Inflammatory macrophage treated with lipopolysaccharide for 4 hours (primary cell): ENCODE data around the gene MYO18A.

ENCODE experiments used
- DNase-seq: peaks from one replicate; pipeline ENCODE4 v3.0.0-alpha.2; 2020

Gene MYO18A

DNA sequence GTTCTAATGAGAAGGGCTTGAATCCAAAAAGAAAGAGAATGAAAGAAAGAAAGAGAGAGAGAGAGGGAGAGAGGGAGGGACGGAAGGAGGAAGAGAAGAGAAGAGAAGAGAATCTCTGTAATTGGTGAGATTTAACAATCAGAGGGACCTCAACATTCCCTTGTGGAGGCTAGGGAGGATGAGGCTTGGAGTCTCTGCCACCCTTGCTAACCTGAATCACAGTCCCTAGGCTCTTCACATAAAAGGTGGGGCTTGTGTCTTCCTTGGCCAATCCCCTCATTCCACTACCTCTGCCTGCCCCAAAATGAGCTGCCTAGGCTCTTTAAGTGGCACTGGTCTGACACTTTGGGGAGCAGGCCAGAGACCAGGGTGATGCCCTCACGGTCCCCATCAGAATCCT, 107.2 kb downstream of the MYO18A start:
- DNase-seq, result no peak

DNA sequence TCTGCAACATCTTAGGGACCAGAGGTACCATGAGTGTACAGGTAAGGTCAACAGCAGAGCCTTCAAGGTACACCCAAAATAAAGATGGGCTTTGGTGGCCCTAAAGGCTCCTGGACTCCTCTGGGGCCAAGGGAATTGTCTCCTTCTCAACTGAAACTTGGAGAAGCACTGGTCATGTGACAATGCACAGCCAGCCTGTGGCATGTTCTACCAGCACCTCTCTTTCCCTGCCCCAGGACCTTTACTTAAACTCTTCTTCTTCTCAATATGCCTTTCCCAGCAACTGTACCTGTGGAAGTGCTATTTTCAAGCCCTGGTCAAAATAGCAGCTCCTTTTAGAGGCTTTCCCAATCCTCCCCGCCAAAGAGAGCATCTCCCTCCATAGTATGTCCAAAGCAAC, 108.9 kb downstream of the MYO18A start:
- DNase-seq, result no peak

DNA sequence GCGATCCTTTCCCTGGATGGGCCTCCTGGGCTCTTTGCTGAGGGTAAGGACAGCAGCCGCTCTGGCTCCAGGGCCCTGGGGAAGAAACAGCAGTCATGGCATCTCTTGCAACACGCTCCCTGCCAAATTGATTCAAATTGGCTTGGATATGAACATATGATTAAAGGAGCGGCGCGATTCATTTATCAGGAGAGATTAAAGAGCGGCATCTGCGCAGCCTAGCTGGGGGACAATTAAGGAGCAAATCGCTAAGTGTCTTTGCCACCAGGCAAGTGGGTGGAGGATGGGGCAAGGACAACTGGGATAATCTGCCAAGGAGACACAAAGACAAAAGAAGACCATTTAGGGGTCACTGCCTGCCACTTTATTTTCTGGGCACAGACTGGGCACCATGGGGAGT, 109.4 kb downstream of the MYO18A start:
- DNase-seq, result no peak

DNA sequence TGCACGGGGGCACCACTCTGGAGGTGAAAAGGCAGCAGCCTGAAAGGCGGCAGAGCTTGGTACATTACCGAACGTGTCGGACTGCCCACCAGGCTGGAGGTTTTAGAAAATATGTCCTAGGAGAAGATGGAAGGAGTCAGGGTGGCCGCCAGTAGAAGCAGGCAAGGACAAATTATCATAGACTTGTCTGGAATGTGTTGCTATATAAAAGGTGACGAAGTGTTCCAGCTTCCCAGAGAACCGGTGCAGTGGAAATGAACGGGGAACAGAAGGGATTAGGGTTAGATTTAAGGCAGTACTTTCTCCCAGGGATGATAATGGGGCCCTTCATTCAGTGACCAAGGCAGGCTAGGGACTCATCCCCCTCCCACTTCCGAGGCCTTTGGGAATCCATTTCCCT, 109.9 kb downstream of the MYO18A start:
- no peak for DNase-seq

DNA sequence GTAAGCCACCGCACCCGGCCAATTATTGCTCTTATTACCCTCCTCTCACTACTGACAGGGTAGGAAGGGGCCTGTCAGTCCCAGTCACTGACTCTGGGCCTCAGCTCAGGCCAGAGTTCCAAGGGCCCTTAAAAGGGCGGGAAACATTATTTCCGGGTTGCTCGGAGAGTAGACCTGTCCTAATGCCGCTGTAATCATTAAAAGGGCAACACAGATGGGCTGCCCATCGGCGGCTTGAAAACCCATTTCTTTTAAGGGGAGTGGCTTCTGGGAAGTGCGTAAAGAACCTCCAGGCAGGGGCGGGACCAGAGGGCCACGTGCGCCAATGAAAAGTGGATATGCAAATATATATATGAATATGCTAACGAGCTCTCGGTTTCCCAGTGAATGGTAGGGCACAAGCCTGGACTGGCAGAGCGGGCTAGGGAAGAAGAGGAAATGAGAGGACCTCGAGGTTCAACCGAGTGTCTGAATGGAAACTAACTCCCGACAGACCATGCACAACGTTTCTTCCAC, 110.6 kb downstream of the MYO18A start:
- DNase-seq, result no peak

DNA sequence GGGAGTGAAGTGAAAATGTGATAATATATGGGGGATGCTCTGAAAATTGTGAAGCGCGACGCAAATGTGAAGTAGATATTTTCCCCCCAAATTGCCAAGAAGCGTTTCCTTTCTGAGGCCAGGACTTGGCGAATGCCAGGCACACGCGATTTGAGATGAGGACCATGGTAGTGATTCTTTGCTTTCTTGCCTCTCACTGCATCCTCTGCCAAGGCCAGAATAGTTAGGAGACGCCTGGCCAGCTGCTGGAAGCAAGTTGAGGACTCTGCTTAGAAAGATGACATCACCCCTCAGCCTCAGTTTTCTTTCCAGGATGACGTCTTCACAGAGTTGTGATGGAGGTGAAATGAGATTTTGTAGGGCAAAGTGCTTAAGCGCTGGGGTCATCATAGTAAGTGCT, 111.4 kb downstream of the MYO18A start:
- no peak for DNase-seq

DNA sequence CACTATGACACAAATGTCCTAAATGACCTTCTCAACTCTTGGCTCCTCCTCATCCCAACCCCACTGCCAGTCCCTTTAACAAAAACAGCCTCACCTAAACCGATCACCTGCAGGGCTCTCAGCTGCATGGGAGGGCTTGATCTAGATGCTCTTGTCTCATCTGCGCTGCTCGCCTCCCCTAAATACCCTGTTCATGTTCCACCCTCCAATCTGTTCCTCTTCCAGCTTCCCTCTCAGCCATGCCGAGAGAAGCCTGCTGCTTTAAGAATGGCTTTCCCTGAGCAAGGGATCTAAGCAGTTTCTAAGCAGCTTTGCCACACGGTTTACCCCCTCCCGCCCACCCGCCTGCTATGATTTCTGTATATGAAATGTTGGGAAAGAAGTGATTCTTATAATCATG, 113.6 kb downstream of the MYO18A start:
- no peak for DNase-seq

DNA sequence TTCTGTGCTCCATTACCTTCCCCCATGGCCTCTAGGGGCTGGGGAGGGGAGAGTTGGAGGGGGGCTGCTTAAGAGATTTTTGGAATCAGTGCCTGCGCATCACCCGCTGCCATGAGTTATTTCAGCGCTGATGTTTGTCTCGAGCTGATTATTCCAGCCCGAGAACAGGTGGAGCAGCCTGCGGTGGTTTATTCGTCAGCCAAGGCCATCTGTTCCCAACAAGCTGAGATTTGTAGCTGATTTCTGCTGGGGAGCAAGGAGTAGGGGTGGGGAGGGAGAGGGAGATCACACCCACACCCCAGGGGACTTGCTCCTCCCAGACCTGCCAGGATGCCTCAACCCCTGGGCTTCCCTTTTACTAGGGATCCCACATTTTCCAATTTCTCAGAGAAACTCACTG, 114.2 kb downstream of the MYO18A start:
- DNase-seq, result no peak

DNA sequence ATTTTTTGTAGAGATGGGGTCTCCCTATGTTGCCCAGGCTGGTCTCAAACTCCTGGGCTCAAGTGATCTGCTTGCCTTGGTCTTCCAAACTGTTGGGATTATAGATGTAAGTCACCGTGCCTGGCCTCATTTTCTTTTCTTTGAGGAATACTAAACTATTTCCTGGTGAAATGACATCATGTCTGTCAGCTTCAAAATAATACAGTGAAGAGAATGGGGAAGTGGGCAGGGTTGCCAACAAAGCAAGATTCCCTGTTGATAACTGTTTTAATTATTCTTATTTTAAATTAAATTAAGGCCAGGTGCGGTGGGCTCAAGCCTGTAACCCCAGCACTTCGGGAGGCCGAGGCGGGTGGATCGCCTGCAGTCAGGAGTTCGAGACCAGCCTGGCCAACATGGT, 116.2 kb downstream of the MYO18A start:
- DNase-seq, result peak; percentile 67

DNA sequence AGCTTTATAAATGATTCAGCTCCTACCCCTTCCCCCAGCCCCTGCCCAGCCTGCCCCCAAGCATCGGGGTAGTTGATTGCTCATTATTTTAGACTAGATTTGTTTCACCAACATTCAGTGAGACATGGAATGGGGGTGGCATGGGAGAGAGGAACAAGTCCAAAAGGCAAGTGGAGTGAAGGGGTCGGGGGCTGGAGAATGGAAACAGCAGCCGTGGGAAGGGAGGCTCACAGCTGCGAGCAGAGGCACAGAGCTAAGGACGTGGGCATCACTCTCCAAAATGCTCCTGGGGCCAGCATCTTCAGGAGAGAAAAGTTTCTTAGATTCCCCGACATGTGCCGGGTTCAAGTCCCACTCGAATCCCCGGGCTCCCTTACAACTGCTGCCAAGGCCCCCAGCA, 118.0 kb downstream of the MYO18A start:
- no peak for DNase-seq

DNA sequence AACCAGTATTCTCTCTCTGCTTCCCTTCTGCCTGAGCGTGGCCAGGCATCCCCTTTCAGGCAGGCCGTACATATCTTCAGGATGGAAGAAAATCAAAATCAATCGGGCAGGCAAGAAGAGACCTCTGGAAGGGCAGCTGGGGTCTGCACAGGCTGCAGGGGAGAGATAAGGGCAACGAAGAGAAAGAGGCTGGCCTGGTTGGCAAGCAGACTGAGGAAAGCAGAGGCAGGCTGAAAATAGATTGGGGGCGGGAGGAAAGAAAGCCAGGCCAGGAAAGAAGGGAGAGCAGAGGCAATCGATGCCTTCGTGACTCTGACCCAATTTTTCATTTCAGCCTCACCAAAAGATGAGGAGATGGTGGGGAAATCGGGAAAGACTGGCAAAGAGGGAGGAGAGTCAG, 119.2 kb downstream of the MYO18A start:
- DNase-seq, result no peak

DNA sequence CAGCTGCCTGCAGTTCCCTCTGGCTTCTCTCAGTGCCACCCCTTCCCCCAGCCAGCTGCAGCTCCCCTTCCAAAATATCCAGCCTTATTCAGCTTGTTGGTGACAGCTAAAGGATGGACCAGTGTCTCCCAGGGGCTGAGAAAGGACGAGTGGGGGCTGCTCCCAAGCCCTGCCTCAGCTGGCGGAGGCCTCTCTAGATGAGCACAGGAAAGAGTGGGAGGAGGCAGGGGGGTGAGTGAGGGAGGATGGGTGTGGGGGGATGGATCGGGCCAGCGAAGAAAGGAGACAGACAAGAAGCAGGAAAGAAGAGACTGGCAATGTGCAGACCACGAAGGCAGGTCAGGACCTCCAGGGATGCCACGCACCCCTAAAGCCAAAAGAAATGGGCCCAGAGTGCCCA, 119.7 kb downstream of the MYO18A start:
- no peak for DNase-seq

DNA sequence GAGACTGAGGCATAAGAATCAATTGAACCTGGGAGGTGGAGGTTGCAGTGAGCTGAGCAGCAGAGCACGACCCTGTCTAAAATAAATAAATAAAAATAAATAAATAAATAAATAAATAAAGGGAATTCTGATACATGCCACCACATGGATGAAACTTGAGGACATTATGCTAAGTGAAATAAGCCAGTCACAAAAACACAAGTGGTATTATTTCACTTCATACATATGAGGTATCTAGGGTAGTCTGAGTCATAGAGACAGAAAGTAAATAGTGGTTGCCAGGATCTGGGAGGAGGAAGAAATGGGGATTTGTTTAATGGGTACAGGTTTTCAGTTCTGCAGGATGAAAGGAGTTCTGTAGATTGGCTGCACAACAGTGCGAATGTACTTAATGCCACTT, 120.9 kb downstream of the MYO18A start:
- DNase-seq, result peak; percentile 35

DNA sequence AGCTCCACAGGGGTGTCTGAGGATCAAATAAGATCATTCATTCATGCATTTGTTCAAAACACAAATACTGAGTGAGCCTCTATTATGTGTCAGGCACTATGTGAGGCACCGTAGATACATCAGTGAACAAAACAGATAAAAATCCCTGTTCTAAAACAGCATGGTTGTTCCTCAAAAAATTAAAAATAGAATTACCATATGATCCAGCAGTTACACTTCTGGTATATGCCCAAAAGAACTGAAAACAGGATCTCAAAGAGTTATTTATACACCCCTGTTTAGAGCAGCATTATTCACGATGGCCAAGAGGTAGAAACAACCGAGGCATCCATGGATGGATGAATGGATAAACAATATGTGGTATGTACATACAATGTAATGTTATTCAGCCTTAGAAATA, 121.8 kb downstream of the MYO18A start:
- peak; percentile 27 for DNase-seq

DNA sequence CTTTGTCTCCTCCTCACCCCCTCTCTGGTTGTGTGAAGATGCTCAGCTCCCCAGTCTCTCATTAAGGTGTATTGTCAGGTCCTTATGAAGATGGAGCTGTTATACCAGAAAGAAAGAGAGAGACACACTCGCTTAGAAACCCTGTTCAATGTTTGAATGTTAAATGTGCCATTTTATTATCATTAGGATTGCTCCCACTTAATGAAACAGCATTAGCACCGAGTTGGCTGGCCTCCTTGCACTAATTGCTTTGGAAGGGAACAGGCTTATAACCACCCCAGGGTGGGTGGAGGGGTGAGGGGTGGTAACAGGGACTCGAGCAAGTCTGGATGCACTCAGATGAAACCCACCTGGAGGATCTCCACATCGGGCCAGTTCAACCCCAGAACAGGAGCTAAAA, 122.8 kb downstream of the MYO18A start:
- no peak for DNase-seq

DNA sequence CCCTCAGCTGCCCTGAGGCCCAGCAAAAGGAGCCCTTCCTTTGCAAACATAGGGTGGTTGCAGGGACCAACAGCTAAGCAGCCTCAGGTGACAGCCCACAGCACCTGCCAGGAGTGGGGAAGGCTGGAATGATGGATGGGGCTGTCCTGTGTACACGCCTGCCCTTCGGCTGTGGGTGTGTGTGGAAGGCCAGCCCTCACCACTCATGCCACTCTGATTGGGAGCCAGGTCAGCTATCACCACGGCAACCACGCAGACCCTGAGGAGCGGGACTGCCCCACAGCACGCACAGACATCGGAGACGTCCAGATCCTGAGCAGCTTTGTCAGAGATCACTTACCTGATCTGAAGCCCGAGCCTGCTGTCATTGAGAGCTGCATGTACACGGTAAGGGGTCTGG, 125.4 kb downstream of the MYO18A start:
- no peak for DNase-seq

DNA sequence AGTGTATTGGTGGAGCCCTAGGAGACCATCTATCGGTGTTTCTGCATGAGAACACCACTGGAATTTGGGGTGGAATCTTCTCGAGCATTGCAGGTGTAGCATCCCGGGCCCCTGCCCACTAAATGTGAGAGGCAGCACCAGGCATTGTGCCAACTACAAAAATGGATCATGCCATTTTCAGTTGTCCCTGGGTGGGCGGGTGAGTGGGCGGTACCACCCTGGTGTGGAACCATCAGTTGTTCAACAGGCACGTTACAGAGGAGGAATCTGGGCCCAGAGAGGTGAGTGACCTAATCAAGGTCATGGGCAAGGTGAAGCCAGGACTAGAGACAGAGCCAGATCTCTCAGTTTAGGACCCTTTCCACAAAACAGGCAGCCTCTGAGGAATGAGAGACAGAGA, 128.5 kb downstream of the MYO18A start:
- DNase-seq, result no peak

DNA sequence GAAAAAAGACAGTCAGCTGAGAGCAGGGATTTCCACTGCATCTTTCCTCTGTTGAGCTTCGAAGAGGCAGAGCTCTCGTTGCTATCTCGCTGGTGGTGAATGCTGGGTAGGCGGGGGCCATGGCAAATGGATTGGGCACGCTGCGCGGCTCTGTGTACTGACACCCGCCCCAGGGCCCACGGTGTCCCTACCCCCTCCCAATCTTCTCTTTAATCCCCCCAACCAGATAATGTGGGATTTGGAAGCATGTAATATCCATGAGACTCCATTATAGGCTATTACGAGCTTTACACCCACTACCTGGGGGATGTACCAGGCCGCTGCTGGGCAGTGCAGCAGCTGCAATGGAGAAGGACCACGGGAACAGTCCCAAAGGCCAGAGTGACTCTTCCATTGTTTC, 129.0 kb downstream of the MYO18A start:
- DNase-seq, result no peak

DNA sequence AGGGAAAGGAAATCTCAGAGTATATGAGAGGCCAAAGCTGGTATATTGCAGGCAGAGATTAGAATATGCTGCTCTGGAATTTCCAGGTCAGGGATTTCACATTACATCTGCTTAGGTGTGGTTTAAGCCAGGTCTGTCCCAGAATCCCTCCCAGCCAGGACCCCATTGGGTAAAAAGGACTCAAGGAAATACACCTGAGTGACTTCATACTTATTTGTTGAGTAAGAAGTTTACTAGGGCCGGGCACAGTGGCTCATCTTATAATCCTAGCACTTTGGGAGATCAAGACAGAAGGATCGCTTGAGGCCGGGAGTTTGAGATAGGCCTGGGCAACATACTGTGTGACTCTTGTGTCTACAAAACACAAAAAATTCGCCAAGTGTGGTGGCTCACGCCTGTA, 130.0 kb downstream of the MYO18A start:
- DNase-seq, result no peak

DNA sequence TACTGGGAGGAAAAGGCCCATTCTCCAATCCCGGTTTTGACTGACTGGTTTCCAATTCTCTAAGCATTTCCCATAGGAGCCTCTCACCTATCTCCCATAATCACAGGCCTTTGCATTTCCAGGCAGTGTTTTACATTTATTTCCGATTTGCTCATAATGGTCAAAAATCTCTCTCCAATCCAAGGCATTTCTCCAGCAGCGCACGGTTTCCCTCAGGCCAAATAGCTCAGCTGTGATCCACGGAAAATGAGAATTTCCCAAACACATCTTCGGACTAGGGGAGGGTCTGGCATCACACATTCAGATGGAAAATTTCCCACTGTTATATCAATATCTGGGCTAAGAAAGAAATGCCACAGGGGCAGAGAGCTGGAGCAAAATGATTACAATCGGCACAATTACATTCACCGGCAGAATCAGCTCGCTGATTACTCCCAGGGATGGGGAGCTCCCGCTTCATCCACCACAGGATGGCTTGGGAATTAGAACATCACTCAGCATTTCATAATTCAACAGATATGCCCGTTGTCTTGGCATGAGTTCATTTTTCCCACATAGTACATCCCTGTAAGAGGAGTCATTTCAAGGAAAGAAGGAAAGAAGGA, 130.6 kb downstream of the MYO18A start:
- no peak for DNase-seq

DNA sequence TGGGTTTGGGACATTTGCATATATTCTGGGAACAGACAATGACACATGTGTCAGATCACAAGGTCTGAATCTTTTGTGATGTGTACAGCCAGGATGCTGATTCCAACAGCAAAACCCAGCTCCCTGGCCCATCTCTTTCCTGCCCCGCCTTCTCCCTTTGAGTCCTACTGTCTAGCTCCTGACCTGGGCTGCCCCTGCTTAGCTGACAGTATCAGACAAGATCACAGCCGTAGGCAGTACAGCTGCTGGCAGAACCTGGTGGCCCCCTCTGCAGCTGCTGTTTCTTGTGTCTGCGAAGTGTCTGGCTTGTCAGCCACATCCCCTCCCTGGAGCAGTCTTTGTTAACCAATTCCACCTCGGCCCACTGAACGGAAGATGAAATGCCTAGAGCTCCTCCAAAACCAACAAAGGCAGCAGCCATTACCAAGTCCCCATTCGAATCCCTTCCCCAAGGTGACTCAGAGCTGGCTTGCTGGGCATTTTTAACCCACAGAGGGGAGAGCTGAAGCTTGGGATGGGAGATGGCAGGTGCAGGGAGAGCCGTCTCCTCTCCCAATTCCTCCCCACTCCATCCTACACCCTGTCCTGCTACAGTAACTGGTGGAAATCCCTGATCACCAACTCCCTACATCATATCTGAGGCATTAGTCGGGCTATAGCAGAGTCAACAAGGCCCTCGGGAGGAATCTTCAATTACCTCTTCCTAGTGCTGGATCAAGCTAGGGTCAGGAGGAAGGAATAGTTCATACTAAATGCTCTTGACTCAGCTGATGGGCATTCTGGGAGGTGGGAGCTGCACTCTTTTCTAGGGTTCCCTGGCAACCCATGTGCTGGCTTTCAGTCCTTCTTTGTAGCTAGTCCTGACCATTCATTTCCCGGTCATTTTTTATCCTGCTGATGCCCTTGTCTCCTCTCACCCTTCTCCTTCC, 131.5 kb downstream of the MYO18A start:
- peak; percentile 19 for DNase-seq

DNA sequence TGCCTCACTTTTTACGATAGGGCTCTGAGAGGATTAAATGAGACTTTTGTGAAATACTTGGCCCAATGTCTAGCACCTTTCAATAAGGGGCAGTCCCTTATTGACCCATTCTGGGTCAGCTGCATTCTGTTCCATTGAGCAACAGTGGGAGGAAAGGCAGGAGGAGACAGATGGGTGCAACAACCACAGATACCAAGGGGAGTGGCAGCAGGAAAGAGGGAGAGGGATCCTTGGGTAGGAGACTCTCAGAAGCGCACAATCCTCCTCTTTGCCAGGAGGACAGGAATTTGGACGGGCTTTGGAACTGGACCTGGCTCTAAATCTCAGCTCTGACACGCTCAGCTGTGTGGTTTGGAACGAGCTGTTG, 133.7 kb downstream of the MYO18A start:
- DNase-seq, result peak; percentile 64

DNA sequence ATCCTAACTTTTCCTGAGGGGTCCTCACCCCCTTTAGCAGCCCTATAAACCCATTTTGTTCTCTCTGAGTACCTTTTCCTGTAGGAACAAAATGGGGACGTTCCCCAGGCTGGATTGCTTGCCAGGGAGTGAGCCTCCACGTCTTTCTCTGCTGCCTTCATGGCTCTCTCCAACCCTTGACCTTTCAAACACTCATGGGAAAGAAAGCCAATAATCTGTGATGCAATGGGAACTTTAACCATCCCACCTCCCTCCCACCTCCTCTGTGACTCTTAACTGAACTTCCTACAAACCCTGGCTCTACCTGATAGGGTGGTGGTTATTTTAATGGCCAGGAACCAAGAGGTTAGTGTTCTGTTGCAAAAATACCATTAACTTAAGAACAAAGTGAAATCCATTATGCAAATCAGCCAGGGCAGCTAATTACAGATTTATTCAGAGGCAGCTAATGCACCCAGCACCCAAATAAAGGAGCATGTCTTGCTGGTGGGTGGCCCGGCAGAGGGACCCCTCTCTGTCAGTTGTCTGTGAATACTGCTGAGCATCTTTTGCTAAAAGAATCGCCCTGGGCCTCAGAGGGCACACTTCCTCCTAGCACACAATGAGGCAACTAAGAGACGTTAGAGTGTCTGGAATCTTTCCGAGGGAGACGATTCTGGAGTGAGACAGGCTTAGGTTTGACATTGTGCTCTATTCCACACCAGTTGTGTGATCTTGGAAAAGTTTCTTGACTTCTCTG, 134.3 kb downstream of the MYO18A start:
- DNase-seq, result peak; percentile 61

DNA sequence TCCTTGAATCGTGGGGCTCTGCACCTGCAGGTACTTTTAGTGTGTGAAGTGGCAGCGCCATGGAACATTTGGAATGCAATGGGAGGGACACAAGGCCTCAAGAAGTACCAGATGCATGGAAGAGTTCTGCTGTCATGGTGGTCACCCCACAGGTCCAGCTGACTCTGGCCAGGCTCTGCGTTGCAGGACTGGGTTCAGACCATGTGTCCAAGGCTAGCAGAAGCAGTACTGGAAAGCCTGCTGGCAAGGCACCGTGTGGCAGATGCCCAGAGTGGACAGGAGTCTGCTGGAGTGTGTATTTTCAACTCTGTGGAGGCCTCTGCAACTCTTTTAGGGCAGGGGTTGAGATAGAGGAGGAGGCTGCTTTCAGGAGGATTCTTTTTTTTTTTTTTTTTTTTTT, 135.2 kb downstream of the MYO18A start:
- DNase-seq, result no peak
